ENCODE measurements around the gene POLR1H. TPM values are rescaled to one million over a fixed set of nuclear protein-coding genes. Genes with fewer than 3 reads are reported as not detected.

Gene POLR1H
- total RNA-seq, 1 donor from 2014 or later, result 16.8 TPM

DNA sequence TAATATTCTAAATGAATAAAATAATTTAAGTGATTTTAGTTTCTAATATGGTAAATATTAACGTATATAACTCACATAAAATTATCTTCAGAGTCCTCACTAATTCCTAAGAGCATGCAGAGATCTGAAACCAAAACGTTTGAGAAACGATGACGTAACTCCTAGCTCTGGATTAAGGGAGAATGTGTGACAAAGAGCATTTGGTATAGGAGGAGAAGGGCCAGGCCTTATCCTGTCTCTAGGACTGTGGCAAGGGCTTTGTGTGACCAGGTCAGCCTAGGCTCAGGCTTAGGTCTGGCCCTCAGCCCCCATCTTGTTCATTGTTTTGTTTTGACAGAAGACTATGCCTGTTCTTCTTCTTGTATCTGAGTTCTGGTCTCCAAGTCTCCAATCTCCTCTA lies 19.2 kb upstream of the POLR1H start:
- Histone ChIP-seq H3K4me2 (ENCODE audit: low read length) (no peak overlapping the region), H3K27ac (ENCODE audit: low read depth, low read length) (no peak overlapping the region), H3K4me3 (ENCODE audit: insufficient read depth, low read depth, low read length) (no peak overlapping the region), H3K79me2 (ENCODE audit: insufficient read depth, low read length) (peaks cover 3% of the 10 kb centered on the region), H3K9ac (ENCODE audit: low read length) (no peak overlapping the region), H3K36me3 (ENCODE audit: insufficient read depth, low read length) (no peaks in the 10 kb centered on the region), H2AFZ (ENCODE audit: low read depth, low read length) (no peak overlapping the region), H3K9me3 (ENCODE audit: insufficient read depth, low read depth, low read length) (no peaks in the 10 kb centered on the region), H3K4me1 (ENCODE audit: insufficient read depth, low read length) (peaks cover 13% of the 10 kb centered on the region), H3K27me3 (ENCODE audit: insufficient read depth, low read length) (no peaks in the 10 kb centered on the region), H4K20me1 (ENCODE audit: insufficient read depth, low read length) (peaks cover 4% of the 10 kb centered on the region)
- Mint-ChIP-seq H3K27me3 (ENCODE audit: low read depth, unreplicated experiment) (no peaks in the 10 kb centered on the region), H3K27ac (ENCODE audit: unreplicated experiment) (no peak overlapping the region), H3K4me3 (ENCODE audit: unreplicated experiment) (no peak overlapping the region), H3K9me3 (ENCODE audit: unreplicated experiment) (no peaks in the 10 kb centered on the region), H3K36me3 (ENCODE audit: low read depth, unreplicated experiment) (no peaks in the 10 kb centered on the region), H3K4me1 (ENCODE audit: low read depth, unreplicated experiment) (peaks cover 24% of the 10 kb centered on the region)
- no peak for TF ChIP-seq EZH2 (IDR thresholded peaks at IDR 0.05; ENCODE audit: insufficient read depth, low read length)
- TF ChIP-seq, protein P1, sequence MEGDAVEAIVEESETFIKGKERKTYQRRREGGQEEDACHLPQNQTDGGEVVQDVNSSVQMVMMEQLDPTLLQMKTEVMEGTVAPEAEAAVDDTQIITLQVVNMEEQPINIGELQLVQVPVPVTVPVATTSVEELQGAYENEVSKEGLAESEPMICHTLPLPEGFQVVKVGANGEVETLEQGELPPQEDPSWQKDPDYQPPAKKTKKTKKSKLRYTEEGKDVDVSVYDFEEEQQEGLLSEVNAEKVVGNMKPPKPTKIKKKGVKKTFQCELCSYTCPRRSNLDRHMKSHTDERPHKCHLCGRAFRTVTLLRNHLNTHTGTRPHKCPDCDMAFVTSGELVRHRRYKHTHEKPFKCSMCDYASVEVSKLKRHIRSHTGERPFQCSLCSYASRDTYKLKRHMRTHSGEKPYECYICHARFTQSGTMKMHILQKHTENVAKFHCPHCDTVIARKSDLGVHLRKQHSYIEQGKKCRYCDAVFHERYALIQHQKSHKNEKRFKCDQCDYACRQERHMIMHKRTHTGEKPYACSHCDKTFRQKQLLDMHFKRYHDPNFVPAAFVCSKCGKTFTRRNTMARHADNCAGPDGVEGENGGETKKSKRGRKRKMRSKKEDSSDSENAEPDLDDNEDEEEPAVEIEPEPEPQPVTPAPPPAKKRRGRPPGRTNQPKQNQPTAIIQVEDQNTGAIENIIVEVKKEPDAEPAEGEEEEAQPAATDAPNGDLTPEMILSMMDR (IDR thresholded peaks at IDR 0.05; ENCODE audit: insufficient read depth, low read depth, low read length), result no peak
- DNase-seq (ENCODE audit: low read depth) (no peak), FAIRE-seq (no peak)

DNA sequence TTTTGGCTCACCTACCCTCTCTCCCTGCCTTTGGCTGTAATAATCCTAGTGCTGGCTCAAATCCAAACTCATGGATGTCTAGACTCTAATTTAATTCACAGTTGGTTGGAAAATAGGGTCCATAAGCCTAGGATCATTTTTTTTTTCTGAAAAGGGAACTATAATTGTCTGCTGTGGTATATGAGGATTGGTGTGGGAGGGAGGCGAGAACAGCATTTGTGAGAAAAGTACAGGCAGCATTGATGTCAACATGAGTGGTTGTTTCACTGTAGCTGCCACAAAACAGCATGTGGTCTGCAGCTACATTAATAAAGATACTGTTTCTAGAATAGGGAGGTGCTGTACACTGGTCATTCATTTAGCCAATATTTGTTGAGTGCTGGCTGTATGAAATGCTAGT lies 18.6 kb upstream of the POLR1H start:
- peaks cover 4% of the 10 kb centered on the region for H4K20me1 ChIP-seq (ENCODE audit: insufficient read depth, low read length)
- peak overlapping the region; percentile 44 for H3K27ac Mint-ChIP-seq (ENCODE audit: unreplicated experiment)
- no peaks in the 10 kb centered on the region for H3K27me3 ChIP-seq (ENCODE audit: insufficient read depth, low read length)
- no peak overlapping the region for H3K4me3 Mint-ChIP-seq (ENCODE audit: unreplicated experiment)
- H3K9me3 ChIP-seq (ENCODE audit: insufficient read depth, low read depth, low read length), result no peaks in the 10 kb centered on the region
- H3K27me3 Mint-ChIP-seq (ENCODE audit: low read depth, unreplicated experiment), result no peaks in the 10 kb centered on the region
- no peaks in the 10 kb centered on the region for H3K36me3 Mint-ChIP-seq (ENCODE audit: low read depth, unreplicated experiment)
- FAIRE-seq (no peak), DNase-seq (ENCODE audit: low read depth) (no peak)
- H3K4me3 ChIP-seq (ENCODE audit: insufficient read depth, low read depth, low read length), result no peak overlapping the region
- no peak overlapping the region for H3K27ac ChIP-seq (ENCODE audit: low read depth, low read length)
- H3K4me1 ChIP-seq (ENCODE audit: insufficient read depth, low read length), result peaks cover 13% of the 10 kb centered on the region
- peaks cover 3% of the 10 kb centered on the region for H3K79me2 ChIP-seq (ENCODE audit: insufficient read depth, low read length)
- H2AFZ ChIP-seq (ENCODE audit: low read depth, low read length), result no peak overlapping the region
- peaks cover 24% of the 10 kb centered on the region for H3K4me1 Mint-ChIP-seq (ENCODE audit: low read depth, unreplicated experiment)
- H3K9me3 Mint-ChIP-seq (ENCODE audit: unreplicated experiment), result no peaks in the 10 kb centered on the region
- TF ChIP-seq, protein P1 (IDR thresholded peaks at IDR 0.05; ENCODE audit: insufficient read depth, low read depth, low read length), result no peak
- no peak for TF ChIP-seq EZH2 (IDR thresholded peaks at IDR 0.05; ENCODE audit: insufficient read depth, low read length)
- no peaks in the 10 kb centered on the region for H3K36me3 ChIP-seq (ENCODE audit: insufficient read depth, low read length)
- H3K4me2 ChIP-seq (ENCODE audit: low read length), result no peak overlapping the region
- H3K9ac ChIP-seq (ENCODE audit: low read length), result no peak overlapping the region

DNA sequence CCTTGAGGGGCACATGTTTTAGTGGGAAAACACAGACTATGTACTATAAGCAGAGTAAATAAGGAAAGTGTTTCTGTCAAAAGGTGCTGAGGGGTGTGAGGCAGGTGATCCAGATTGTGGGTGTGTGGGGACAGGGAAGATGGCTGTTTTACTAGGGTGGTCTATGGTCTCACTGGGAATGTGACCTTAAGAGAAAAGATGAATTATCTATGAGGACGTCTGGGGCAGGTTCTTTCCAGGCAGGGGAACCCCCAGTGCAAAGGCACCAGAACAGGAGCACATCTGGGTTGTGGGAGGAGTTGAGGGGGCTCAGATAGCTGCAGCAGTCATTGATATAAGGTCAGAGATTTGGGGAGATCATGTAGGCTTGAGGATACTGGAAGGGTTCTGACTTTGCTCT lies 18.2 kb upstream of the POLR1H start:
- DNase-seq (ENCODE audit: low read depth) (no peak), FAIRE-seq (no peak)
- Mint-ChIP-seq H3K36me3 (ENCODE audit: low read depth, unreplicated experiment) (no peaks in the 10 kb centered on the region), H3K4me3 (ENCODE audit: unreplicated experiment) (no peak overlapping the region), H3K27me3 (ENCODE audit: low read depth, unreplicated experiment) (no peaks in the 10 kb centered on the region), H3K9me3 (ENCODE audit: unreplicated experiment) (no peaks in the 10 kb centered on the region), H3K4me1 (ENCODE audit: low read depth, unreplicated experiment) (peaks cover 24% of the 10 kb centered on the region), H3K27ac (ENCODE audit: unreplicated experiment) (no peak overlapping the region)
- H3K4me2 ChIP-seq (ENCODE audit: low read length), result no peak overlapping the region
- peaks cover 4% of the 10 kb centered on the region for H4K20me1 ChIP-seq (ENCODE audit: insufficient read depth, low read length)
- H3K9ac ChIP-seq (ENCODE audit: low read length), result no peak overlapping the region
- no peak overlapping the region for H3K4me3 ChIP-seq (ENCODE audit: insufficient read depth, low read depth, low read length)
- peaks cover 3% of the 10 kb centered on the region for H3K79me2 ChIP-seq (ENCODE audit: insufficient read depth, low read length)
- TF ChIP-seq, protein P1 (IDR thresholded peaks at IDR 0.05; ENCODE audit: insufficient read depth, low read depth, low read length), result no peak
- TF ChIP-seq EZH2 (IDR thresholded peaks at IDR 0.05; ENCODE audit: insufficient read depth, low read length), result no peak
- H2AFZ ChIP-seq (ENCODE audit: low read depth, low read length), result no peak overlapping the region
- H3K9me3 ChIP-seq (ENCODE audit: insufficient read depth, low read depth, low read length), result no peaks in the 10 kb centered on the region
- H3K4me1 ChIP-seq (ENCODE audit: insufficient read depth, low read length), result peaks cover 13% of the 10 kb centered on the region
- H3K27ac ChIP-seq (ENCODE audit: low read depth, low read length), result no peak overlapping the region
- H3K36me3 ChIP-seq (ENCODE audit: insufficient read depth, low read length), result no peaks in the 10 kb centered on the region
- no peaks in the 10 kb centered on the region for H3K27me3 ChIP-seq (ENCODE audit: insufficient read depth, low read length)

All from astrocyte (in vitro differentiated cells and primary cell).